ENCODE results near the gene BEGAIN. TPM values are rescaled to one million over a fixed set of nuclear protein-coding genes. Genes with fewer than 3 reads are reported as not detected.
A peak's percentile ranks its signal among the peaks of the same experiment; 100 is the strongest.

BEGAIN gene
- total RNA-seq, 4 donors from 2014 or later: 0.27 to 2.5 (median 0.37) TPM; not detected in 1

DNA sequence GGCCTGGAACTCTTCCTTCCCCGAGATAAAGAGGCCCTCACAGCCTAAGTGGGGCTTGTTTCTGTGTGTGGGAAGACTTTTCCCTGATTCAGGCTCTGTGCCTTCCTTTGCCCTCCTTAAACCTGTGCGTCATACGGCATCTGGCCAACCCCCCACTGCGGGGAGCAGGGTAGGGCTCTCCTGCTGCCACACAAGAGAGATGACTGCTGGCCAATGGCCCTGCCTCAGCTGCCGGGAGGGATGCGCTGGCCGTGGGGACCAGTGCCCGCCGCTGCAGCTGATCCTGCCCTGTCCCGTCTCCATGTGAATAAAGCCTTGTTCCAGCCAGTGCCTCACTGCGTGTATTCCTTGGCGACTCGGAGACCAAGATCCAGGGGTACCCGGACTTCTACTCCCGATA is 42.5 kb upstream of the BEGAIN start:
- H3K4me3 ChIP-seq: no peak overlapping the region
- H3K9me3 ChIP-seq: no peaks in the 10 kb centered on the region
- H3K27me3 ChIP-seq: peaks cover 7% of the 10 kb centered on the region
- no peak for DNase-seq
- TF ChIP-seq POLR2AphosphoS5 (IDR thresholded peaks at IDR 0.05): no peak
- H3K36me3 ChIP-seq: no peaks in the 10 kb centered on the region
- in situ Hi-C loops (cut with MboI; ENCODE audit: low pct_ligation_motif_present in 1 of 4, low pct_unique_long_range_greater_than_20kb in 1 of 4, low sequenced_read_pairs in 3 of 4) (loop anchor here in 1 of 4 donors (25.0 kb wide), 1 partner anchor 367 kb away; no protein-coding TSS in a partner anchor), intact Hi-C loops (cut with DNase I; ENCODE audit: low total_unique reads) (no loop called here)
- 81% methylated on average over 13 of the region's 15 CpGs; no CpG with 5 or more reads in 1 of the 2 donors for WGBS, 2 donors (ENCODE audit: low coverage in 1 of 2)
- H3K4me1 ChIP-seq: no peaks in the 10 kb centered on the region
- no peak overlapping the region for H3K27ac ChIP-seq

DNA sequence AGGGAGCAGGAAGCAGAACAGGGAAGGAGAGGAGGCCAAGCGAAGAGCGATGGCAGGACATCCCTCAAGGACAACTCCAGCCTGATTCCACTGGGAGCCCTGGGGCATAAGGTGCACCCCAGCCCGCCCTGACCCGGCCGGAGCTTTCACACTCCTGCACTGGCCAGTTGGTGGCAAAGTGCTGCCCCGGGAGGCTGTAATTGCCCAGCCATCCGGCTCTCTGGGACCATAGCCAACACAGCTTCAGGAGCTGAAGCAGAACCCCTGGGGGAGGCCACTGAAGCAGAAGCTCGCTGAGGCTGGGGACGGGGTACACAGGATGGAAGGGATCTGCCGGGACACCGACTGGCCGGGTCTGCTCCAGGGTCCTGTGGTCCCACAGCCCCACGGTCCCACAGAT is 41.9 kb upstream of the BEGAIN start:
- Histone ChIP-seq H3K9me3 (no peaks in the 10 kb centered on the region), H3K27ac (no peak overlapping the region), H3K36me3 (no peaks in the 10 kb centered on the region), H3K4me3 (no peak overlapping the region), H3K27me3 (peaks cover 10% of the 10 kb centered on the region), H3K4me1 (no peaks in the 10 kb centered on the region)
- TF ChIP-seq, protein P1, sequence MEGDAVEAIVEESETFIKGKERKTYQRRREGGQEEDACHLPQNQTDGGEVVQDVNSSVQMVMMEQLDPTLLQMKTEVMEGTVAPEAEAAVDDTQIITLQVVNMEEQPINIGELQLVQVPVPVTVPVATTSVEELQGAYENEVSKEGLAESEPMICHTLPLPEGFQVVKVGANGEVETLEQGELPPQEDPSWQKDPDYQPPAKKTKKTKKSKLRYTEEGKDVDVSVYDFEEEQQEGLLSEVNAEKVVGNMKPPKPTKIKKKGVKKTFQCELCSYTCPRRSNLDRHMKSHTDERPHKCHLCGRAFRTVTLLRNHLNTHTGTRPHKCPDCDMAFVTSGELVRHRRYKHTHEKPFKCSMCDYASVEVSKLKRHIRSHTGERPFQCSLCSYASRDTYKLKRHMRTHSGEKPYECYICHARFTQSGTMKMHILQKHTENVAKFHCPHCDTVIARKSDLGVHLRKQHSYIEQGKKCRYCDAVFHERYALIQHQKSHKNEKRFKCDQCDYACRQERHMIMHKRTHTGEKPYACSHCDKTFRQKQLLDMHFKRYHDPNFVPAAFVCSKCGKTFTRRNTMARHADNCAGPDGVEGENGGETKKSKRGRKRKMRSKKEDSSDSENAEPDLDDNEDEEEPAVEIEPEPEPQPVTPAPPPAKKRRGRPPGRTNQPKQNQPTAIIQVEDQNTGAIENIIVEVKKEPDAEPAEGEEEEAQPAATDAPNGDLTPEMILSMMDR (IDR thresholded peaks at IDR 0.05): no peak
- in situ Hi-C loops (cut with MboI; ENCODE audit: low pct_ligation_motif_present in 1 of 4, low pct_unique_long_range_greater_than_20kb in 1 of 4, low sequenced_read_pairs in 3 of 4) (loop anchor here in 1 of 4 donors (25.0 kb wide), 1 partner anchor 367 kb away; no protein-coding TSS in a partner anchor), intact Hi-C loops (cut with DNase I; ENCODE audit: low total_unique reads) (no loop called here)
- no peak for DNase-seq
- WGBS, 2 donors (ENCODE audit: low coverage in 1 of 2): 72% methylated on average over 12 of the region's 13 CpGs; no CpG with 5 or more reads in 1 of the 2 donors

DNA sequence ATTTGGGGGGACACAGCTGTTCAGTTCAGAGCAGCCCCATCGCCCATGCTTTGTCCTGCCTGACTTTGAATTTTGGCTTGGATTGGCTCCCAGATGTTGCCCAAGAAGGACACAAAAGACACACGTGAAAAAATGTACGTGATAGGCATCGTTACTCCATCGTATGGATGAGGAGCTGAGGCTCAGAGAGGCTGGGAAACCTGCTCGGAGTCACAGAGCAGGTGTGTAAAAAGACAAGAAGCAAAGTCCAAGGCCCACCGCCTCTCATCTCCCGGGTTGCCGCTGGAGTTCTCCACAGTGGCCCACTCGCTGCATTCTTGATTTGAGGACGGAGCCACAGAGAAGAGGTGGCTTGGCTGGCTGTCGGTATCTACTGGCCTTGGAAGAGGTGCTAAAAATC is 41.0 kb upstream of the BEGAIN start:
- Histone ChIP-seq H3K4me1 (no peaks in the 10 kb centered on the region), H3K27ac (no peak overlapping the region), H3K9me3 (no peaks in the 10 kb centered on the region), H3K27me3 (peaks cover 16% of the 10 kb centered on the region), H3K4me3 (no peak overlapping the region), H3K36me3 (no peaks in the 10 kb centered on the region)
- WGBS, 2 donors (ENCODE audit: low coverage in 1 of 2): 92% methylated on average over 12 of the region's 12 CpGs; no CpG with 5 or more reads in 1 of the 2 donors
- no peak for DNase-seq
- intact Hi-C loops (cut with DNase I; ENCODE audit: low total_unique reads): no loop called here
- TF ChIP-seq POLR2A (IDR thresholded peaks at IDR 0.05) (no peak), EP300 (IDR thresholded peaks at IDR 0.05; ENCODE audit: low read depth) (no peak), POLR2AphosphoS5 (IDR thresholded peaks at IDR 0.05) (no peak)
- TF ChIP-seq, protein P1 (IDR thresholded peaks at IDR 0.05): no peak
- in situ Hi-C loops (cut with MboI; ENCODE audit: low pct_ligation_motif_present in 1 of 4, low pct_unique_long_range_greater_than_20kb in 1 of 4, low sequenced_read_pairs in 3 of 4): loop anchor here in 1 of 4 donors (25.0 kb wide), 1 partner anchor 366 kb away; no protein-coding TSS in a partner anchor

- intact Hi-C loops (cut with DNase I; ENCODE audit: low total_unique reads): no loop called here
- Histone ChIP-seq H3K27me3 (peaks cover 16% of the 10 kb centered on the region), H3K4me1 (peaks cover 0 to 6% (median 0%) of the 10 kb centered on the region in 4 donors), H3K27ac (no peak overlapping the region), H3K9me3 (no peaks in the 10 kb centered on the region), H3K4me3 (no peak overlapping the region), H3K36me3 (no peaks in the 10 kb centered on the region)
- in situ Hi-C loops (cut with MboI; ENCODE audit: low pct_ligation_motif_present in 1 of 4, low pct_unique_long_range_greater_than_20kb in 1 of 4, low sequenced_read_pairs in 3 of 4): loop anchor here in 1 of 4 donors (25.0 kb wide), 1 partner anchor 364 kb away; no protein-coding TSS in a partner anchor
- WGBS, 2 donors (ENCODE audit: low coverage in 1 of 2): 88 to 91% methylated on average over 1 of the region's 1 CpG
- TF ChIP-seq EP300 (IDR thresholded peaks at IDR 0.05; ENCODE audit: low read depth) (no peak), POLR2AphosphoS5 (IDR thresholded peaks at IDR 0.05) (no peak), POLR2A (IDR thresholded peaks at IDR 0.05) (no peak)
- TF ChIP-seq, protein P1 (IDR thresholded peaks at IDR 0.05): no peak
- no peak for DNase-seq
Measured at GRCh38 chr14:100626614-100627013, 39.4 kb upstream of the BEGAIN start.

GRCh38 chr14:100623961-100624360 is 36.7 kb upstream of the BEGAIN start:
- in situ Hi-C loops (cut with MboI; ENCODE audit: low pct_ligation_motif_present in 1 of 4, low pct_unique_long_range_greater_than_20kb in 1 of 4, low sequenced_read_pairs in 3 of 4): no loop called here
- Histone ChIP-seq H3K4me1 (peaks cover 0 to 13% (median 3%) of the 10 kb centered on the region in 4 donors), H3K9me3 (no peaks in the 10 kb centered on the region), H3K27me3 (peaks cover 16% of the 10 kb centered on the region), H3K36me3 (no peaks in the 10 kb centered on the region), H3K4me3 (no peak overlapping the region), H3K27ac (no peak overlapping the region)
- WGBS, 2 donors (ENCODE audit: low coverage in 1 of 2): 82 to 87% methylated on average over 3 to 8 of the region's 8 CpGs
- TF ChIP-seq EP300 (IDR thresholded peaks at IDR 0.05; ENCODE audit: low read depth): no peak
- peak; percentile 4 for DNase-seq
- intact Hi-C loops (cut with DNase I; ENCODE audit: low total_unique reads): no loop called here
